GM18858 (cell line): ENCODE data around the gene HS6ST1.

Experiments used
- ATAC-seq: cut with Tn5 transposase; IDR thresholded peaks from one replicate; pipeline ENCODE4 v1.9.1; 2021; ENCODE audit not compliant: unreplicated experiment

Gene HS6ST1

DNA sequence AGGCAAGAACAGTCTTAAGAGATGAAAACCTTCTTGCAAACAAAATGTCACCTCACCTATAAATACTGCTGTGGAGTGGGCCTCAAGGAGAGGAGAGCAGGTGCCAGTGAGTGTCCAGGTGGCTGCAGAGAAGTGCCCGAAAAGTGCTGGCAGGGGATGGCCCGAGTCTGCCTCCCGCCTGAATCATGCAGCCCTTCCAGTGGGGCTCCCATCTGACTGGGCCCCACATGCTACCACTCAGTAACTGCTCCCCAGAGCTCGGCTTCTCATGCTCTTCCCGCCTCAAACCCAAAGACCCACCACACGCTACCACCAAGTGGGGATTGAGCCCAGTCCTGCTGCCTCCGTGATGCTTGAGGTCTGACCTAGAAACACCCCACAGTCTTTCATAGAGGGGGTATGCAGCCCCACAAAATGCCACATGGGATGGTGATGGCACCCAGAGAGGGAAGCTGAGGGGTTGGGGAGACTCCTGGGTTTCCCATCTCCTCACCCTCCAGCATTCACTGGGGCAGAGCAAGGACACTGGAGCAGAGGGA lies 7.4 kb downstream of the HS6ST1 start:
- ATAC-seq = no peak

- ATAC-seq = no peak
These were observed 7.9 kb downstream of the HS6ST1 start for GRCh38 chr2:128310761-128311160.

- ATAC-seq = no peak
These were observed 8.5 kb downstream of the HS6ST1 start for GRCh38 chr2:128310094-128310716.

- ATAC-seq = no peak
These were observed 9.2 kb downstream of the HS6ST1 start for GRCh38 chr2:128309280-128310093.

GRCh38 chr2:128308889-128309279 lies 9.8 kb downstream of the HS6ST1 start:
- ATAC-seq = no peak

GRCh38 chr2:128308284-128308731 lies 10.4 kb downstream of the HS6ST1 start:
- ATAC-seq = no peak

- no peak for ATAC-seq
These were observed 11.1 kb downstream of the HS6ST1 start for GRCh38 chr2:128307595-128307994.

- ATAC-seq = no peak
These were observed 11.7 kb downstream of the HS6ST1 start for GRCh38 chr2:128306931-128307460.

DNA sequence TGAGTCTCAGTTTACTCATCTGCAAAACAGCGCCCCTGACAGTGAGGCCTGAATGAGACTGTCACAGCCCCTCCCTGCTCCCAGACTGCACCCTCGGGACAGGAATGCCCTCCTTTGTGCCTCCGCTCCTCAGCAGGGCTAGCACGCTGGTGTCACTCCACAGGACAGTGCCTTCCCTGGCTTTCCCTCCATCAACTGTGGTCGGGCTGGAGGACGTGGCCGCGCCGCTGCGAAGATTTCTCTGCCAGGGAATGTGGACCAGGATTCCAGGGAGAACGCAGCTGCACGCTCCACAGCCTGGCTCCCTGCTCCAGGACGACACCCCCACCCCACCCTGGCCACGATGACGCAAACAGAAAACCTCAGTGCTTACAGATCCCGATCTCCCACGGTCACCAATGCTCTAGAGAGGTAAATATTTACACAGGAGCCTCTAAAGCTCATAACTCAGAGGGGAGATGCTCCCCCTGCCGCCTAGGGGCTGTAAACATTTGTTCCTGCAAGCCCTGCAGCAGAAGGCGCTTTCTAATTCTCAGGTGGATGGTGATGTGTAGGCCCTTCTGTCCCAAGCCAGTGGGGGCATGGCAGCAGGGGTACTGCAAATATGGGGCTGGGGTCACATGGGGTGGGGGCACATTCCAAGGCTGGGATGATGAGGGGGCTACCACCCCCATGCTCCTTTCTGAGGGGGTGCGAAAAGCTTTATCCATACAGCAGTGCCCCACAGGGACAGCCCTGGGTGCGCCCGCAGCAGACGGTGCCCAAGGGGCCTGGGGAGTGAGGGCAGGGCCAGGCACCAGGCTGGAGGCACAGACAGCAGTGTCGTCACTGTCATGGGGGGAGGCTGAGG lies 12.4 kb downstream of the HS6ST1 start:
- ATAC-seq = no peak

GRCh38 chr2:128305555-128306080 lies 13.1 kb downstream of the HS6ST1 start:
- peak; percentile 69 for ATAC-seq

GRCh38 chr2:128304715-128305554 lies 13.7 kb downstream of the HS6ST1 start:
- no peak for ATAC-seq

DNA sequence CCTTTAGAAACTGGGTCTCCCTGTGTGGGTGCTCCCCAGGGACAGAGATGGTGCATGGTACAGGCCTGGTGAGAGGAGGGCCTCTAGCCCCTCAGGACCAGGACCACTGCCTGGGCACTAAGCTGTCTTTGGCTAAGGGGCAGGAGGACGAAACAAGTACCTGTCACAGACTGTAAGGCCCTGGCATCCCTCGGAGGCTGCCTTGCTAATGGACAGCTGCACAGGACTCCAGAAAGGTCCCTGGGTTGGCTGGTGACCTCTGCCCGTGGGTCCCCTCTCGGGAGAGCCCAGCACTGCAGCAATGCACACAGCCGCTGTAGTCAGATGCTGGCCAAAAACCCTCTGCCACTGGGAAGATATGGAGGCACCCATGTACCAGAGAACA lies 14.3 kb downstream of the HS6ST1 start:
- no peak for ATAC-seq

- no peak for ATAC-seq
These were observed 14.8 kb downstream of the HS6ST1 start for GRCh38 chr2:128303911-128304310.

DNA sequence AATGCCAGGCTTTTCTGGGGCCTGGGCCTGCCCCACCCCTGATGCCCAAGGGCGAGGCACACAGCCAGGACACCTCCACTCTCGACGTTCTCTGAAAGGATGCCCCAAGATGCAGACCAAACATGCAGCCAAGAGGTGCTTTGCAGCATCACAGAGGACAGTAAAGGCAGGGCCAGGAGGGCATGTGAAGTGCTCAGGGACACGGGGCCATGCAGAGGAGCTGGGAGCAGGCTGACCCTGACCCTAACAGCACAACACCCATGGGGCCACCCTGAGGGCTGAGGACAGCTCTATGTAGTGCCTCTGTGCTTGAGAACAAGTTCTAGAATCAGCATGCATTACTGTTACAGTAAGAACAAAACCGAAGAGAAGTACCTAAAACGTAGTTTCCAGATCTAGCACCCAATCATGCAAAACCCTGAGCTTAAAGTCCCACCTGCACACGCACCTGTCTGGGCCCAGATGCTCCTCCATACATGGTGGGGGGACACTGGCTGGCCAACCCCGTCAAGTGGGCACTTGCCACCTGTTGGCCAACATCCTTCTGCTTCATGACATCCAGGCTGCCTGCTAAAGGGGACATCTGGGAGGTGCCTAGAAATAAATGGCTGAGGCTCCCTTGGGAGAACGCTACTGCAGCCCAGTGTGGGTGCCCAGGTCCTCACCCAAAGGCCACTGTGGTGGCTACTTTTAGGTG lies 15.4 kb downstream of the HS6ST1 start:
- ATAC-seq = no peak

DNA sequence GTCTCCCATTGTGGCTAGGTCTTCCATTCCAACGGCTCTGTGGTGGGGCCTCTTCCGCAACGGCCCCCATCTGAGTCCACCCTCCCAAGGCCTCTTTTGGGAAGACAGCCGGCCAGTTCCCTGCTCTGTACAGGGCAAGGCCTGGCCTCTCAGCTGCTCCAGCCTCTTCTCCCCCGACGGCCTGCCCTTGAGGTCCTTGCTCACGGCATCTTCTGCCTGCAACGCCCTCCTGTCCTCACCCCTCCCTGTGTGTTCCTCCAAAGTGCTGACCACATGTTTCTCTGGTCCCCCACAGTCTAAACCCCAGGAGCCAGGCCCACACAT lies 16.0 kb downstream of the HS6ST1 start:
- no peak for ATAC-seq

- ATAC-seq = no peak
These were observed 16.5 kb downstream of the HS6ST1 start for GRCh38 chr2:128302011-128302743.

GRCh38 chr2:128301501-128301966 lies 17.1 kb downstream of the HS6ST1 start:
- no peak for ATAC-seq

DNA sequence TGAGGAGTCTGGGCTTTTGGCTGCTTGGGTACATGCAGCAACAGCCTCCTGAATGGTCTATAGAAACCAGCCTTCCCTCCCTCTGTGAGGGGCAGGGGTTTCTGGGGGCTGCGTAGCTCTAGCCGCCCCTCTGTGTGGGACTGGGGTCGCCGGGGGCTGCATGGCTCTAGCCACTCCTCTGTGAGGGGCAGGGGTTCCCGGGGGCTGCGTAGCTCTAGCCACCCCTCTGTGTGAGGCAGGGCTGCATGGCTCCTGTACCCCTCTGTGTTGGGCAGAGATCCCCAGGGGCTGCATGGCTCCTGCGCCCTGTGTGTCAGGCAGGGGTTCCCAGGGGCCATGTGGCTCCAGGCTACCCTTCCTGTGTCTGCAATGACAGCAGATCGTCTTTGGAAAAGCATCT lies 17.6 kb downstream of the HS6ST1 start:
- no peak for ATAC-seq
